SK-N-SH (cell line): Measurements from ENCODE around the gene TSPAN32. TPM values are rescaled to one million over a fixed set of nuclear protein-coding genes. Genes with fewer than 3 reads are reported as not detected.

Experiments used
- CTCF ChIA-PET: fragments of 300-600, 350-600 bp; formaldehyde crosslinking; extraction: SDS; loops from one replicate; lab custom pipeline; 2021; lab: Yijun Ruan, JAX
- POLR2A ChIA-PET: fragments of 350-600 bp; sonication (Branson Sonifier 250); formaldehyde crosslinking; extraction: SDS; loops from one replicate; lab custom pipeline; 2020; ENCODE audit warnings: antibody characterized with exemption, inconsistent platforms; lab: Yijun Ruan, JAX
- DNase-seq: peaks from one replicate; pipeline ENCODE4 v3.0.0; 2012
- H2AFZ ChIP-seq: fragments of 200-600 bp; sonication (generic); 2 replicates; pipeline ENCODE4 v1.8.1; 2016; ENCODE audit warnings: antibody characterized with exemption, mild to moderate bottlenecking, low read depth
- H3F3A ChIP-seq: fragments of 200-600 bp; sonication (generic); replicated peaks from 2 replicates; pipeline ENCODE3; 2016; ENCODE audit warnings: antibody characterized with exemption, mild to moderate bottlenecking; ENCODE audit not compliant: insufficient read depth
- H3K27ac ChIP-seq, 2 experiments: fragments of 200-500 bp in 1 of 2; fragments of 200-600 bp in 1 of 2; sonication (Bioruptor generic) in 1 of 2; sonication (generic), shearing (Covaris generic) in 1 of 2; 2 replicates each; pipeline versions ENCODE4 v1.5.1 to v1.6.1; 2014 to 2016; ENCODE audit warnings: low read depth in 2 of 2, inconsistent platforms in 1 of 2, low read length in 1 of 2, mild to moderate bottlenecking in 1 of 2, mixed read lengths in 1 of 2
- H3K27me3 ChIP-seq: fragments of 200-600 bp; sonication (generic), shearing (Covaris generic); 2 replicates; pipeline ENCODE4 v1.6.1; 2016; ENCODE audit warnings: mixed run types; ENCODE audit not compliant: insufficient read depth
- H3K36me3 ChIP-seq, 2 experiments: fragments of 200-500 bp in 1 of 2; fragments of 200-600 bp in 1 of 2; sonication (Bioruptor generic) in 1 of 2; sonication (generic) in 1 of 2; replicated peaks in 1 of 2; 2 replicates each; pipeline versions ENCODE3 to v1.5.1; 2014 to 2016; ENCODE audit warnings: low read length in 1 of 2, mild to moderate bottlenecking in 1 of 2; ENCODE audit not compliant: insufficient read depth in 2 of 2, control insufficient read depth in 1 of 2
- H3K4me1 ChIP-seq, 2 experiments: fragments of 200-500 bp in 1 of 2; fragments of 200-600 bp in 1 of 2; sonication (Bioruptor generic) in 1 of 2; sonication (generic), shearing (Covaris generic) in 1 of 2; 2 replicates each; pipeline versions ENCODE4 v1.5.1 to v1.6.1; 2014 to 2016; ENCODE audit warnings: low read depth in 1 of 2, low read length in 1 of 2, mixed run types in 1 of 2; ENCODE audit not compliant: insufficient read depth in 2 of 2, control insufficient read depth in 1 of 2
- H3K4me2 ChIP-seq: fragments of 200-600 bp; sonication (generic), shearing (Covaris generic); 2 replicates; pipeline ENCODE4 v1.6.1; 2017; ENCODE audit warnings: mixed run types
- H3K4me3 ChIP-seq, 2 experiments: fragments of 200-500 bp in 1 of 2; fragments of 200-600 bp in 1 of 2; sonication (Bioruptor generic) in 1 of 2; sonication (generic), shearing (Covaris generic) in 1 of 2; 2 replicates each; pipeline versions ENCODE4 v1.5.1 to v1.8.1; 2014 to 2016; ENCODE audit warnings: low read depth in 2 of 2, inconsistent platforms in 1 of 2, low read length in 1 of 2, mild to moderate bottlenecking in 1 of 2, mixed read lengths in 1 of 2, moderate library complexity in 1 of 2
- H3K79me2 ChIP-seq: fragments of 200-600 bp; sonication (generic); 2 replicates; pipeline ENCODE4 v1.8.1; 2017; ENCODE audit warnings: mild to moderate bottlenecking; ENCODE audit not compliant: insufficient read depth
- H3K9ac ChIP-seq: fragments of 200-600 bp; sonication (generic); 2 replicates; pipeline ENCODE4 v1.6.1; 2017; ENCODE audit warnings: mixed run types
- H3K9me2 ChIP-seq: fragments of 200-600 bp; sonication (generic); 2 replicates; pipeline ENCODE4 v1.6.1; 2017; ENCODE audit warnings: mixed run types
- H3K9me3 ChIP-seq: fragments of 200-600 bp; sonication (generic); 2 replicates; pipeline ENCODE4 v1.6.1; 2017; ENCODE audit warnings: mixed run types, mild to moderate bottlenecking, moderate library complexity
- H4K20me1 ChIP-seq: fragments of 200-600 bp; sonication (generic); 2 replicates; pipeline ENCODE4 v1.6.1; 2017; ENCODE audit warnings: mild to moderate bottlenecking, mixed run types; ENCODE audit not compliant: insufficient read depth
- CTCF ChIP-seq: fragments of 200-600 bp; sonication (generic); IDR thresholded peaks from 2 replicates; pipeline ENCODE4 v1.6.1; 2017; ENCODE audit warnings: antibody characterized with exemption, mild to moderate bottlenecking, moderate library complexity
- ELF1 ChIP-seq: IDR thresholded peaks from 2 replicates; pipeline ENCODE4 v1.4.0; 2012
- FOSL2 ChIP-seq: IDR thresholded peaks from 2 replicates; pipeline ENCODE4 v1.4.0; 2012; ENCODE audit warnings: low read depth, mild to moderate bottlenecking, moderate library complexity, borderline replicate concordance
- FOXM1 ChIP-seq: IDR thresholded peaks from 2 replicates; pipeline ENCODE4 v1.4.0; 2012; ENCODE audit warnings: low read depth, mild to moderate bottlenecking
- GATA2 ChIP-seq: sonication (generic); formaldehyde crosslinking; IDR thresholded peaks from 2 replicates; pipeline ENCODE4 v1.5.0; 2020; ENCODE audit warnings: mild to moderate bottlenecking, missing genetic modification reagents
- MAX ChIP-seq: IDR thresholded peaks from 2 replicates; pipeline ENCODE4 v1.4.0; 2012; ENCODE audit warnings: low read depth
- MEF2A ChIP-seq: IDR thresholded peaks from 2 replicates; pipeline ENCODE4 v1.4.0; 2012; ENCODE audit warnings: low read depth, borderline replicate concordance
- NFIC ChIP-seq: IDR thresholded peaks from 2 replicates; pipeline ENCODE4 v1.4.0; 2012; ENCODE audit warnings: borderline replicate concordance
- SMC3 ChIP-seq: IDR thresholded peaks from 2 replicates; pipeline ENCODE4 v1.6.1; 2012; ENCODE audit warnings: low read depth, low read length, improper control_type of control experiment
- USF1 ChIP-seq: IDR thresholded peaks from 2 replicates; pipeline ENCODE4 v1.4.0; 2012; ENCODE audit warnings: low read depth, borderline replicate concordance
- YY1 ChIP-seq: IDR thresholded peaks from 2 replicates; pipeline ENCODE4 v1.4.0; 2012; ENCODE audit warnings: low read depth, mild to moderate bottlenecking
- WGBS: methylation state at CpG from one replicate; pipeline ENCODE4 v1.1.6; 2017; ENCODE audit warnings: low lambda C conversion rate; 5-methylcytosine and 5-hydroxymethylcytosine counted together
- polyA plus RNA-seq, 3 experiments: library from polyadenylated mRNA; depleted of rRNA; stranded (reverse); fragments of >200 nt; gene quantifications; 2 replicates each; pipeline ENCODE4 v1.2.3, GENCODE V29; 2012

Gene TSPAN32
- polyA plus RNA-seq, 1 of the 3 experiments (the other 2 are of a cell fraction), result 0.12 TPM

GRCh38 chr11:2310786-2311352, 9.1 kb downstream of the TSPAN32 start:
- Histone ChIP-seq H3K4me1 (peaks cover 33% of the 10 kb centered on the region in 2 experiments; a peak in 3 of 4 replicates), H3K79me2 (no peaks in the 10 kb centered on the region), H2AFZ (no peak overlapping the region), H3F3A (no peaks in the 10 kb centered on the region), H3K36me3 (no peaks in the 10 kb centered on the region), H3K9me3 (no peaks in the 10 kb centered on the region), H3K9me2 (no peaks in the 10 kb centered on the region), H3K9ac (no peak overlapping the region), H3K4me3 (no peak overlapping the region), H3K4me2 (no peak overlapping the region), H4K20me1 (no peaks in the 10 kb centered on the region), H3K27me3 (no peaks in the 10 kb centered on the region), H3K27ac (no peak overlapping the region)
- ChIA-PET CTCF (interaction anchor here (1.0 to 10.5 kb wide), 3 partner anchors 110 to 159 kb away, joined by 3 to 101 read pairs (median 3); no protein-coding TSS in a partner anchor), POLR2A (interaction anchor here (1.0 kb wide), 1 partner anchor 9 kb away, joined by 4 read pairs; the partner anchor contains the start of genes C11orf21 and TSPAN32)
- 91% methylated on average over 6 of the region's 16 CpGs for WGBS
- TF ChIP-seq NFIC (no peak), SMC3 (no peak), MAX (no peak), USF1 (no peak), GATA2 (CRISPR knock-in tag) (no peak), ELF1 (no peak)
- no peak for DNase-seq

- WGBS, result 86% methylated on average over 12 of the region's 21 CpGs
- peaks cover 26 to 30% of the 10 kb centered on the region in 2 experiments; a peak in 3 of 4 replicates for H3K4me1 ChIP-seq
- no peak for DNase-seq
- peak overlapping the region in 1 of 2 experiments; percentile 57; a peak in 1 of 4 replicates for H3K27ac ChIP-seq
- ChIA-PET POLR2A (interaction anchor here (1.0 kb wide), 1 partner anchor 9 kb away, joined by 4 read pairs; the partner anchor contains the start of genes C11orf21 and TSPAN32), CTCF (interaction anchor here (0.6 to 10.5 kb wide), 3 partner anchors 109 to 383 kb away, joined by 3 to 101 read pairs (median 3); no protein-coding TSS in a partner anchor)
- no peaks in the 10 kb centered on the region for H3K9me3 ChIP-seq
- no peaks in the 10 kb centered on the region for H3K36me3 ChIP-seq
- no peaks in the 10 kb centered on the region for H3K9me2 ChIP-seq
- no peaks in the 10 kb centered on the region for H3F3A ChIP-seq
- no peak for TF ChIP-seq YY1
- no peak for TF ChIP-seq CTCF
- no peak for TF ChIP-seq FOXM1
- no peak for TF ChIP-seq FOSL2
- TF ChIP-seq MEF2A, result no peak
- H3K27me3 ChIP-seq, result no peaks in the 10 kb centered on the region
- peak overlapping the region; percentile 39 for H3K9ac ChIP-seq
- no peaks in the 10 kb centered on the region for H4K20me1 ChIP-seq
- no peaks in the 10 kb centered on the region for H3K79me2 ChIP-seq
- H2AFZ ChIP-seq, result peak overlapping the region; percentile 51; the same call in 1 of the 2 replicates
- H3K4me3 ChIP-seq, result no peak overlapping the region
- H3K4me2 ChIP-seq, result peak overlapping the region; percentile 55; the same call in 1 of the 2 replicates
Measured at GRCh38 chr11:2311353-2312133, 9.7 kb downstream of the TSPAN32 start.
